SK-N-SH (cell line): ENCODE results near the gene SLC9C1.

Experiments used
- CHD2 ChIP-seq: fragments of 150-350 bp; IDR thresholded peaks from 2 replicates; pipeline ENCODE4 v1.6.1; 2018; ENCODE audit warnings: low read length; ENCODE audit not compliant: partially characterized antibody
- FOSL2 ChIP-seq: IDR thresholded peaks from 2 replicates; pipeline ENCODE4 v1.4.0; 2012; ENCODE audit warnings: low read depth, mild to moderate bottlenecking, moderate library complexity, borderline replicate concordance
- FOXM1 ChIP-seq: IDR thresholded peaks from 2 replicates; pipeline ENCODE4 v1.4.0; 2012; ENCODE audit warnings: low read depth, mild to moderate bottlenecking
- TF ChIP-seq, protein P1 (sequence below): fragments of 200-600 bp; sonication (generic); IDR thresholded peaks from 2 replicates; pipeline ENCODE4 v1.6.1; 2017; ENCODE audit warnings: antibody characterized with exemption, mild to moderate bottlenecking, moderate library complexity
- TF ChIP-seq, protein P2 (sequence below): IDR thresholded peaks from 2 replicates; pipeline ENCODE4 v1.4.0; 2012; ENCODE audit warnings: low read depth
- TF ChIP-seq, protein P3 (sequence below): IDR thresholded peaks from 2 replicates; pipeline ENCODE4 v1.6.1; 2012; ENCODE audit warnings: mild to moderate bottlenecking, low read depth, low read length, moderate library complexity

DNA sequence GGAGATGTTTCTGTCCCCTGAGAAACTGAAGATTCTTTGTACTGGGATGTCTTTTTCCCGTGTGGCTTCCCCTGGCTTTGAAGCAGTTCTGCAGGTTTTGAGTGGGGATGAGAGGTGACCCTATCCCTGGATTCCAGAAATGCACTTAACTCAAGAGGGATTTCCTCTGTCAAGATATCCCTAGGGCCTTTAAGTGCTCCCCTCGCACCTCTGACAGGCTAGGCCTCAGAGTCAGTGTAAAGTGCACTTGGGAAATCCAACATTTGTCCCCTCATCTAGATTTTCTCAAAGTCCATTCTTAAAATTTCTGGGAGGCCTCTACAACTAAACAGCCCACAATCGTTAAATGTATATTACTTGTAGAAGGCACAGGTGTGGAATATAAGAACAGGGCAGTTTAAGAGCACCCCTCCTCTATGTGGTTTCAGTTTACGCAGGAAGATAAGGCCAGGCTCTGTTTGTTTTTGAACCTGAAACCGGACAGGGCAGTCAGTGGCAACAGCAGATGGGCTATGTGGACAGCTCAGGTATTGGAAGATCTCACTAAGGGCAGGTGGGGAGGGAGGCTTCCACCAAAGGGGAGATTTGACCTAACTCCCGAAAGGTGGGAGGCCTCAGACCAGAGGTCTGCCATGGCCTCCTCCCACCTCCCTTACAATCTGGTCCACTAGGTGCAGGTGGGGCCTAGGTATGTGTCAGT, 203.0 kb downstream of the SLC9C1 start:
- TF ChIP-seq, protein P1, sequence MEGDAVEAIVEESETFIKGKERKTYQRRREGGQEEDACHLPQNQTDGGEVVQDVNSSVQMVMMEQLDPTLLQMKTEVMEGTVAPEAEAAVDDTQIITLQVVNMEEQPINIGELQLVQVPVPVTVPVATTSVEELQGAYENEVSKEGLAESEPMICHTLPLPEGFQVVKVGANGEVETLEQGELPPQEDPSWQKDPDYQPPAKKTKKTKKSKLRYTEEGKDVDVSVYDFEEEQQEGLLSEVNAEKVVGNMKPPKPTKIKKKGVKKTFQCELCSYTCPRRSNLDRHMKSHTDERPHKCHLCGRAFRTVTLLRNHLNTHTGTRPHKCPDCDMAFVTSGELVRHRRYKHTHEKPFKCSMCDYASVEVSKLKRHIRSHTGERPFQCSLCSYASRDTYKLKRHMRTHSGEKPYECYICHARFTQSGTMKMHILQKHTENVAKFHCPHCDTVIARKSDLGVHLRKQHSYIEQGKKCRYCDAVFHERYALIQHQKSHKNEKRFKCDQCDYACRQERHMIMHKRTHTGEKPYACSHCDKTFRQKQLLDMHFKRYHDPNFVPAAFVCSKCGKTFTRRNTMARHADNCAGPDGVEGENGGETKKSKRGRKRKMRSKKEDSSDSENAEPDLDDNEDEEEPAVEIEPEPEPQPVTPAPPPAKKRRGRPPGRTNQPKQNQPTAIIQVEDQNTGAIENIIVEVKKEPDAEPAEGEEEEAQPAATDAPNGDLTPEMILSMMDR = no peak
- TF ChIP-seq FOSL2 (no peak), FOXM1 (no peak), CHD2 (no peak)
- TF ChIP-seq, protein P2, sequence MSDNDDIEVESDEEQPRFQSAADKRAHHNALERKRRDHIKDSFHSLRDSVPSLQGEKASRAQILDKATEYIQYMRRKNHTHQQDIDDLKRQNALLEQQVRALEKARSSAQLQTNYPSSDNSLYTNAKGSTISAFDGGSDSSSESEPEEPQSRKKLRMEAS = no peak
- TF ChIP-seq, protein P3, sequence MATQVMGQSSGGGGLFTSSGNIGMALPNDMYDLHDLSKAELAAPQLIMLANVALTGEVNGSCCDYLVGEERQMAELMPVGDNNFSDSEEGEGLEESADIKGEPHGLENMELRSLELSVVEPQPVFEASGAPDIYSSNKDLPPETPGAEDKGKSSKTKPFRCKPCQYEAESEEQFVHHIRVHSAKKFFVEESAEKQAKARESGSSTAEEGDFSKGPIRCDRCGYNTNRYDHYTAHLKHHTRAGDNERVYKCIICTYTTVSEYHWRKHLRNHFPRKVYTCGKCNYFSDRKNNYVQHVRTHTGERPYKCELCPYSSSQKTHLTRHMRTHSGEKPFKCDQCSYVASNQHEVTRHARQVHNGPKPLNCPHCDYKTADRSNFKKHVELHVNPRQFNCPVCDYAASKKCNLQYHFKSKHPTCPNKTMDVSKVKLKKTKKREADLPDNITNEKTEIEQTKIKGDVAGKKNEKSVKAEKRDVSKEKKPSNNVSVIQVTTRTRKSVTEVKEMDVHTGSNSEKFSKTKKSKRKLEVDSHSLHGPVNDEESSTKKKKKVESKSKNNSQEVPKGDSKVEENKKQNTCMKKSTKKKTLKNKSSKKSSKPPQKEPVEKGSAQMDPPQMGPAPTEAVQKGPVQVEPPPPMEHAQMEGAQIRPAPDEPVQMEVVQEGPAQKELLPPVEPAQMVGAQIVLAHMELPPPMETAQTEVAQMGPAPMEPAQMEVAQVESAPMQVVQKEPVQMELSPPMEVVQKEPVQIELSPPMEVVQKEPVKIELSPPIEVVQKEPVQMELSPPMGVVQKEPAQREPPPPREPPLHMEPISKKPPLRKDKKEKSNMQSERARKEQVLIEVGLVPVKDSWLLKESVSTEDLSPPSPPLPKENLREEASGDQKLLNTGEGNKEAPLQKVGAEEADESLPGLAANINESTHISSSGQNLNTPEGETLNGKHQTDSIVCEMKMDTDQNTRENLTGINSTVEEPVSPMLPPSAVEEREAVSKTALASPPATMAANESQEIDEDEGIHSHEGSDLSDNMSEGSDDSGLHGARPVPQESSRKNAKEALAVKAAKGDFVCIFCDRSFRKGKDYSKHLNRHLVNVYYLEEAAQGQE = no peak
